HG02610 (cell line): ENCODE data around the gene HS3ST4.

Source experiments
- ATAC-seq: cut with Tn5 transposase; IDR thresholded peaks from one replicate; pipeline ENCODE4 v1.9.1; 2021; ENCODE audit warnings: mild to moderate bottlenecking, moderate library complexity; ENCODE audit not compliant: unreplicated experiment

Gene HS3ST4

GRCh38 chr16:25812215-25812614, 120.5 kb downstream of the HS3ST4 start:
- ATAC-seq = no peak

- ATAC-seq = no peak
These were observed 125.5 kb downstream of the HS3ST4 start for GRCh38 chr16:25817295-25817694.

GRCh38 chr16:25817876-25818275, 126.1 kb downstream of the HS3ST4 start:
- ATAC-seq = no peak

GRCh38 chr16:25823891-25824290, 132.1 kb downstream of the HS3ST4 start:
- ATAC-seq = no peak

GRCh38 chr16:25827709-25828108, 135.9 kb downstream of the HS3ST4 start:
- no peak for ATAC-seq

GRCh38 chr16:25828510-25828909, 136.8 kb downstream of the HS3ST4 start:
- no peak for ATAC-seq

GRCh38 chr16:25832291-25832690, 140.5 kb downstream of the HS3ST4 start:
- no peak for ATAC-seq

- ATAC-seq = no peak
These were observed 142.3 kb downstream of the HS3ST4 start for GRCh38 chr16:25834101-25834500.

- no peak for ATAC-seq
These were observed 143.4 kb downstream of the HS3ST4 start for GRCh38 chr16:25835126-25835525.

- no peak for ATAC-seq
These were observed 147.0 kb downstream of the HS3ST4 start for GRCh38 chr16:25838724-25839186.

GRCh38 chr16:25841761-25842160, 150.0 kb downstream of the HS3ST4 start:
- ATAC-seq = no peak

- ATAC-seq = no peak
These were observed 154.1 kb downstream of the HS3ST4 start for GRCh38 chr16:25845901-25846300.

- ATAC-seq = no peak
These were observed 162.4 kb downstream of the HS3ST4 start for GRCh38 chr16:25854141-25854540.

GRCh38 chr16:25855063-25855462, 163.3 kb downstream of the HS3ST4 start:
- ATAC-seq = no peak

GRCh38 chr16:25855818-25856217, 164.1 kb downstream of the HS3ST4 start:
- no peak for ATAC-seq

- no peak for ATAC-seq
These were observed 167.9 kb downstream of the HS3ST4 start for GRCh38 chr16:25859645-25860044.

- no peak for ATAC-seq
These were observed 175.3 kb downstream of the HS3ST4 start for GRCh38 chr16:25867041-25867440.

- no peak for ATAC-seq
These were observed 176.3 kb downstream of the HS3ST4 start for GRCh38 chr16:25868106-25868505.

GRCh38 chr16:25868706-25869370, 177.1 kb downstream of the HS3ST4 start:
- ATAC-seq = no peak

- ATAC-seq = no peak
These were observed 180.8 kb downstream of the HS3ST4 start for GRCh38 chr16:25872369-25873070.

GRCh38 chr16:25874196-25874595, 182.4 kb downstream of the HS3ST4 start:
- no peak for ATAC-seq

- ATAC-seq = no peak
These were observed 184.3 kb downstream of the HS3ST4 start for GRCh38 chr16:25875956-25876598.
